HL-60 (cell line): Measurements from ENCODE around the gene MAP1A.

Source experiments
- DNase-seq, 2 experiments: peaks; one replicate each; pipeline ENCODE4 v3.0.0-alpha.2; 2010 to 2020; ENCODE audit warnings: low read depth in 1 of 2, low spot score in 1 of 2
- H3K27ac ChIP-seq: fragments of 250-450 bp; sonication (Bioruptor Pico); replicated peaks from 2 replicates; pipeline ENCODE4 v1.5.1; 2020; ENCODE audit warnings: mild to moderate bottlenecking, moderate library complexity
- H3K27me3 ChIP-seq: fragments of 250-450 bp; sonication (Bioruptor Pico); 2 replicates; pipeline ENCODE4 v1.5.1; 2021; ENCODE audit warnings: mild to moderate bottlenecking, moderate library complexity; ENCODE audit not compliant: insufficient read depth, poor library complexity, severe bottlenecking
- H3K4me3 ChIP-seq: replicated peaks from 2 replicates; pipeline ENCODE4 v1.5.1; 2011; ENCODE audit warnings: mild to moderate bottlenecking, control low read depth, low read length; ENCODE audit not compliant: insufficient read depth
- CTCF ChIP-seq: IDR thresholded peaks from one replicate; pipeline ENCODE4 v1.5.1; 2011; ENCODE audit warnings: low read length, control low read depth, inconsistent platforms; ENCODE audit not compliant: insufficient read depth
- GABPA ChIP-seq: IDR thresholded peaks from 2 replicates; pipeline ENCODE4 v1.6.1; 2012; ENCODE audit warnings: low read depth
- POLR2AphosphoS5 ChIP-seq: IDR thresholded peaks from 2 replicates; pipeline ENCODE4 v1.6.1; 2012; ENCODE audit warnings: low read depth
- REST ChIP-seq: IDR thresholded peaks from 2 replicates; pipeline ENCODE4 v1.6.1; 2012; ENCODE audit warnings: low read depth; ENCODE audit not compliant: insufficient replicate concordance
- SPI1 ChIP-seq: IDR thresholded peaks from 2 replicates; pipeline ENCODE4 v1.6.1; 2012; ENCODE audit warnings: low read depth, mild to moderate bottlenecking, borderline replicate concordance
- long read RNA-seq: library from polyadenylated mRNA; unstranded; transcript quantifications from one replicate; pipeline ENCODE4 v2.0.0, GENCODE V29; 2020

Gene MAP1A
- long read RNA-seq, partial matches to known transcripts: 1 of 1 reads
- long read RNA-seq, other reads (novel, unspliced or antisense): 0 of 1 reads

DNA sequence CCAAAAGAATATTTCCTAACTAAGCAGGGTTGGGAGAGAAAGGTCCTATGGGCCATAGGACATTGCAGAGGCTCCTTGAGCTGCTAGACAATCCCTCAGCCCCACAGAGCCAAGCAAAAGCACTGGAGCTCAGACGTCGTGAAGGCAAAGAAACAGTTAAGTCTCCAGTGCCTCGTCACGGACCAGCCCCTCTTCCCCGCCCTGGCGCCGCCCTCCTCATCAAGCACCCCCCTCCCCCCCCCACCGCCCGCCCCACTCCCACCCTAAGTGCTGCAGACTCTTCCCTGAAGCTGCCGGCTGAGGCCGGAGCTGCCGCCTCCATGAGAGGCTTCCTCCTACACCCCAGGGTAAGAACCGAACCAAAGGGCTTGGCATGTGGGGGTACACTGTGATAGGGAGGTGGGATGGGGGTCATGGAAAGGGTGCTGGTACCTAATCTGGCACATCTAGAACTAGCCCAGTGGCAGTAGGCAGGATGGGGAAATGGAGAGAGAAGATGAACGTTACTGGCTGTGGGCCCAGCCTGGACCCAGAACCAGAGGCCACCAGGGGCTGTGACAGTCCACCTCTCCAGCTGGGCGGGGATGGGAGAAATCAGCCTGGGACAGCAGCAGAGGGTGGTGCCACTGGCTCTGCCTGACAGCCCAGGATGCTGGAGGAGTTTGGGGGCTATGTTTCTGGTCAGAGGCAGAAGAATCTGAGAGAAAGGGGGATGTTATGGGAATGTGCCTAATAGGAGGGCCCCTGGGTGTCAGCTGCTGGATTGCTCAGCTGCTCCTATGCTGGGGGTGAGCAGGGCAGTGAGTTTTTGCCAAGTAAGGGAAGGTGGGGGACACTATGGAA is at the start of gene MAP1A:
TSS of gene MAP1A (plus strand) at position 255 of the 843 bp plus-strand sequence. CDS start 3,866 bp downstream, outside the sequence.
- Histone ChIP-seq H3K27ac (no peak within 1 kb of the TSS), H3K27me3 (peaks cover 3% of the 10 kb centered on the region), H3K4me3 (peak within 1 kb of the TSS; percentile 19)
- TF ChIP-seq SPI1 (no peak), CTCF (no peak), REST (no peak), GABPA (no peak), POLR2AphosphoS5 (no peak)
- no peak for DNase-seq

- Histone ChIP-seq H3K4me3 (no peak overlapping the region), H3K27ac (no peak overlapping the region), H3K27me3 (no peaks in the 10 kb centered on the region)
- no peak for TF ChIP-seq CTCF
- TF ChIP-seq POLR2AphosphoS5: no peak
- no peak for TF ChIP-seq GABPA
- TF ChIP-seq SPI1: no peak
- no peak for TF ChIP-seq REST
- no peak for DNase-seq
Measured at GRCh38 chr15:43469867-43470266, 47.5 kb upstream of the MAP1A start.

GRCh38 chr15:43471975-43472374 is 45.4 kb upstream of the MAP1A start:
- no peak overlapping the region for H3K4me3 ChIP-seq
- DNase-seq: no peak
- H3K27me3 ChIP-seq: no peaks in the 10 kb centered on the region
- no peak overlapping the region for H3K27ac ChIP-seq
- no peak for TF ChIP-seq SPI1
- TF ChIP-seq CTCF: no peak
- no peak for TF ChIP-seq POLR2AphosphoS5
- TF ChIP-seq GABPA: no peak
- no peak for TF ChIP-seq REST
